Fibroblast of skin of right biceps (primary cell): ENCODE data around the gene CAMKMT.

Experiments
- DNase-seq: peaks from one replicate; pipeline ENCODE4 v3.0.0-alpha.2; 2013

Gene CAMKMT

GRCh38 chr2:44663471-44664073 lies 301.8 kb downstream of the CAMKMT start:
- DNase-seq, result no peak

- no peak for DNase-seq
Observed at GRCh38 chr2:44668336-44668735, 306.6 kb downstream of the CAMKMT start.

GRCh38 chr2:44671276-44671675 lies 309.5 kb downstream of the CAMKMT start:
- no peak for DNase-seq

- DNase-seq, result no peak
Observed at GRCh38 chr2:44671916-44672315, 310.2 kb downstream of the CAMKMT start.

- no peak for DNase-seq
Observed at GRCh38 chr2:44672431-44672830, 310.7 kb downstream of the CAMKMT start.

- no peak for DNase-seq
Observed at GRCh38 chr2:44674473-44675284, 312.9 kb downstream of the CAMKMT start.

- DNase-seq, result no peak
Observed at GRCh38 chr2:44676379-44676778, 314.6 kb downstream of the CAMKMT start.

- DNase-seq, result no peak
Observed at GRCh38 chr2:44679584-44679983, 317.8 kb downstream of the CAMKMT start.

GRCh38 chr2:44679990-44680389 lies 318.2 kb downstream of the CAMKMT start:
- DNase-seq, result no peak

GRCh38 chr2:44680424-44680971 lies 318.8 kb downstream of the CAMKMT start:
- DNase-seq, result no peak

- DNase-seq, result no peak
Observed at GRCh38 chr2:44680983-44681531, 319.3 kb downstream of the CAMKMT start.

GRCh38 chr2:44682459-44682858 lies 320.7 kb downstream of the CAMKMT start:
- no peak for DNase-seq

- DNase-seq, result no peak
Observed at GRCh38 chr2:44684559-44684958, 322.8 kb downstream of the CAMKMT start.

GRCh38 chr2:44686561-44686960 lies 324.8 kb downstream of the CAMKMT start:
- peak; percentile 56 for DNase-seq

GRCh38 chr2:44687686-44688455 lies 326.1 kb downstream of the CAMKMT start:
- no peak for DNase-seq

GRCh38 chr2:44688456-44689124 lies 326.8 kb downstream of the CAMKMT start:
- no peak for DNase-seq

GRCh38 chr2:44689516-44689915 lies 327.8 kb downstream of the CAMKMT start:
- no peak for DNase-seq

GRCh38 chr2:44691174-44691785 lies 329.5 kb downstream of the CAMKMT start:
- no peak for DNase-seq

- DNase-seq, result peak; percentile 36
Observed at GRCh38 chr2:44692821-44693220, 331.1 kb downstream of the CAMKMT start.

- DNase-seq, result no peak
Observed at GRCh38 chr2:44700824-44701223, 339.1 kb downstream of the CAMKMT start.

- no peak for DNase-seq
Observed at GRCh38 chr2:44705356-44705755, 343.6 kb downstream of the CAMKMT start.

- DNase-seq, result no peak
Observed at GRCh38 chr2:44705876-44706480, 344.2 kb downstream of the CAMKMT start.
